NCI-H2227 (cell line): ENCODE results near the gene MRS2.
A peak's percentile ranks its signal among the peaks of the same experiment; 100 is the strongest.

Experiments
- DNase-seq: peaks from one replicate; lab custom pipeline; 2025; ENCODE audit not compliant: unreplicated experiment; lab: John Stamatoyannopoulos, UW

The MRS2 gene

DNA sequence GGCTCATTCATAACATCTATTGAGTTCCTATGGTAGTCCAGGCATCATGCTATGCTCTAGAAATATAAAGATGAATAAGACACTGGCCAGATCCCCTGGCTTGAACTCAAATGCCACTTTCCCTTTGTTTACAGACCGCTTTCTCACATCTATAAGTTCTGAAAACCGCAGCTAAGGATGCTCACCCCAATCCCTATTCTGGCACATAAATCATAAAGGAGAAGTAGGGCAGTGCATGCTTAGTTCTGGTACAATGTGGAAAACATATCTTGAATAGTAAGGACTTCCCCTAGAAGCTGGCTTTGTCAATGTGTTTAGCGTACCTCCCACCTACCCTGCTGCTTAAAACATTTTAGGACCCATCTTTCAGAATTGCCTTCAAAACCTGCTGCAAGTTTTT, 26.4 kb downstream of the MRS2 start:
- DNase-seq = no peak

DNA sequence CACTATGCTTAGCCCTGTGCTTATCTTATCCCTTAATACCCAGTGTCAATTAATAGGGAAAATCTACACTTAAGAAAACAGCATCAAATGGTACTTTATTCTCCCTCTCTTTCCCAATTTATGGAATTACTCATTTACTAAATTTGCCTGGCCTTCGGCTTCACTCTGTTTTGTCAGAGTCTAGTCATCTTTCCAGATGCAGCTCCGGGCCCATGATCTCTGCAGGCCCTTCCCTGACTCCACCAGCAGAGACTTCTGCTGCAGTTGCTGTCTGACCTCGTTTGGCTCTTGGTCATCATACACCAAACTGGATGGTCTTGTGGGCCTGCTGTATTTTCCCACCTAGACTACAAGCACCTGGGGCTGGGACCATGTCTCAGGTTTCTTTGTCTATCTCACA, 27.4 kb downstream of the MRS2 start:
- no peak for DNase-seq

- DNase-seq = peak; percentile 46
Measured at GRCh38 chr6:24431045-24431451, 28.3 kb downstream of the MRS2 start.

DNA sequence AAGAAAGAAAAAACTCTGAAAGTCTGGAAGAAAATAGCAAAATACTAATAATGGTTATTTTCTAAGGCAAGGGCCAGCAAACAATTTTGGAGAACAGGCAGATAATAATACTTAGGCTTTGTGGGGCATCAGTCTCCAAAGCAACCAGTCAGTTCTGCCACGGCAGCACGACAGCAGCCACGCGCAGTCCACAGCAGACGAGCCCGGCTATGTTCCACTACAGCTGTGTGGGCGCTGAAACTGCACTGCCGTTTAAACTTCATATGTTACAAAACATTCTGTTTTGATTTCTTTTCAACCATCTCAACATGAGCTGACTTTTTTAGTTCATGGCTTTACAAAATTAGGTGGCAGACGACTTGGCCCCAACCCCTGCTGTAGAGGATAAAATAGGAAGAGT, 29.9 kb downstream of the MRS2 start:
- no peak for DNase-seq

GRCh38 chr6:24436979-24437378, 34.2 kb downstream of the MRS2 start:
- no peak for DNase-seq

DNA sequence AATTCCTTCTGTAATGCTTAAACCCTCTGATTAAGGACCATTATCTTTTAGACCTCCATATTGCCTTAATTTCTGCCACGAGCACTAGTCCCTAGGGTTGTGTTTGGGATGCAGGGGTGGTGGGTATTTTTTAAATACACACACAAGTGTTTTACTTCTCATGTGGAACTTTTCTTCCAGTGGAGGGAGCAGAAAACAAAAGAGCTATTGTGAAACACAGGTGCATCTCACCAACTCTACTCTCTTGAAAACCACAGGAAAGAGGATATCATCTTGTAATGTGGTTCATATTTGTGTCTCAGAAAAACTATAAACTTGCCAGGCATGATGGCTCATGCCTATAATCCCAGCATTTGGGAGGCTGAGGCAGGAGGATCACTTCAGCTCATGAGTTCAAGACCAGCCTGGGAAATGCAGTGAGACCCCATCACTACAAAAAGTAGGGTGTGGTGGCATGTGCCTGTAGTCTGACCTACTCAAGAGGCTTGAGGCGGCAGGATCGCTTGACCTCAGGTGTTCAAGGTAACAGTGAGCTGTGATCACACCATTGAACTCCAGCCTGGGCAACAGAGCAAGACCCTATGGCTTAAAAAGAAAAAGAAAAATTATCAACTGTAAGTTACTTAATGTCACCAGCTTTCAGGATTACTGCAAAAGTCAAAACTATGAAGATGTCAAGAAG, 37.3 kb downstream of the MRS2 start:
- no peak for DNase-seq

- DNase-seq = no peak
Measured at GRCh38 chr6:24440897-24441598, 38.3 kb downstream of the MRS2 start.

- DNase-seq = no peak
Measured at GRCh38 chr6:24441599-24441904, 38.8 kb downstream of the MRS2 start.

DNA sequence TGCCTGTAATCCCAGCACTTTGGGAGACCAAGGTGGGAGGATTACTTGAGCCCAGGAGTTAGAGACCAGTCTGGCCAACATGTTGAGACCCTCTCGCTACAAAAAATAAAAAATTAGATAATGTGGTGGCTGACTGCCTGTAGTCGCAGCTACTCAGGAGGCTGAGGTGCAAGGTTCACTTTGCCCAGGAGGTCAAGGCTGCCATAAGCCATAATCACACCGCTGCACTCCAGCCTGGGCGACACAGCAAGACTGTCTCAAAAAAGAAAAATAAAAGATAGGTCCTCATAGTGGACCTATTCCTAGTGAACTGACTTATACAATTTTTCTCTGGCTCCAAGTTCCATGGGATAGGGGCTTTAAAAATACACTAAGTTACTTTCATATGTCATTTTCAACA, 41.9 kb downstream of the MRS2 start:
- no peak for DNase-seq

- no peak for DNase-seq
Measured at GRCh38 chr6:24445704-24446103, 43.0 kb downstream of the MRS2 start.

DNA sequence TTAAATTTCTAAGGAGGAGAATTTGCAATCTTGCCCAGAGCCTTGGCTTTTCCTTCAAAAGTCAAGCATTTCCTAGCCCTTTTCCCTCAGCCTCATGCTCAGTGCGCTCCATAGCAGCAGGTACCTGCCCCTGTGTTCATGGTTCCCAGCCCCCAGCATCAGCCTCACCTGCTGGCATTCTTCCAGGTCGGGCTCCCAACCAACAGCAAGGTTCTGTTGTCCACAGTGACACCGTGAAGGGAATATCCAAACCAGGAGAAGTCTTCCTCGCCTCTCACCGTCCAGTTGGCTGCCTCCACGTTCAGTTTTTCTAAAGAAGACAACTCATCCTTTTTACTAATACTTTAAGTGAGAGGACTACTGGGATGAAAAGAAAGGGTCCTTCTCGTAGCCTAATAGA, 43.9 kb downstream of the MRS2 start:
- DNase-seq = no peak

DNA sequence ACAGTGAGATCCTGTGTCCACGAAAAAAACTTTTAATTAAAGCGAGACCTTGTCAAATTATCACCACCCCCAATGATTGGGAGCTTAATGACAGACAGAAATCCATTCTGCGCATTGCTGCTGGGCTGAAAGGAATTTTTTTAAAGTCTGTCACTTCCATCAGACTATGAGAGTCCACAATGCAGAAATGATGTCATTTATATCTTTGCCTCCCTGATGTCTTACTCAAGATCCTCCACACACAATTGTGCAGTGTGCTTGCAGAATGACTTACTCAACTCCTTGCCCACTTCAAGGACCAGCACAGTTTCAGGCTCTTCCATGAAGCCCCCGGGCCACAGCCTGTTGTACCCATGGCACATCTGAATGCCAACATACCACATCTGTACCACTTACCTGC, 45.7 kb downstream of the MRS2 start:
- no peak for DNase-seq

DNA sequence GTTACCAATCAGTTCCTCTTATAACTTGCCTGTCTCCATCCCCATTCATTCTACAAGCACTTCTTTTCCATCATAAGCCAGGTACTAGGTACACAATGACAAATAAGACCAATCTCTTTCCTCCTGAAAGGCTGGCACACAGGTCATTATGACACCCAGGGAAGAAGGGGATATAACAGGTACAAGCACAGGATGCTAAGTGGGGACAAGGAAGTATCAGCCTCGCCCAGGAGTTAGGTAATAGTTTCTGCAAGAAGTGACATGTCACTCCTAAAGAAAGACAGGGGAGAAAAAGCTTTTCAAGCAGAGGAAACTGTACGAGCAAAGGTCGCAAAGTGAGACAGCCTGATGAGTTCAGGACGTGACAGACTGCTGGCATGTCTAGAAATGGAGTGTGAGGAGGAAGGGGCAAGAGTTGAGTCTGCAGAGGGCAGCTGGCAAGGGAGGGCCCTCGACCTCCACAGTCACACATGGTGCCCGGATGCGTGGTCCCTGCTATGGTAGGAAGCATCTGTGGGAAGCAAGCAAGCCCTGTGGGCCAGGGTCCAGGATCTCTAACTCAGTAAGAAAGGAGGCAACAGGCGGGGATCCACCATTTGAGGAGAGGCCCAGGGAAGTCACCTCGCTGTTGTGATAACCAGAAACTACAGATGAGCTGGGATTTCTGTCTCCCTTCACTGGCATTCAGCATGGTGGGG, 46.2 kb downstream of the MRS2 start:
- no peak for DNase-seq

GRCh38 chr6:24451581-24452388, 49.0 kb downstream of the MRS2 start:
- no peak for DNase-seq

DNA sequence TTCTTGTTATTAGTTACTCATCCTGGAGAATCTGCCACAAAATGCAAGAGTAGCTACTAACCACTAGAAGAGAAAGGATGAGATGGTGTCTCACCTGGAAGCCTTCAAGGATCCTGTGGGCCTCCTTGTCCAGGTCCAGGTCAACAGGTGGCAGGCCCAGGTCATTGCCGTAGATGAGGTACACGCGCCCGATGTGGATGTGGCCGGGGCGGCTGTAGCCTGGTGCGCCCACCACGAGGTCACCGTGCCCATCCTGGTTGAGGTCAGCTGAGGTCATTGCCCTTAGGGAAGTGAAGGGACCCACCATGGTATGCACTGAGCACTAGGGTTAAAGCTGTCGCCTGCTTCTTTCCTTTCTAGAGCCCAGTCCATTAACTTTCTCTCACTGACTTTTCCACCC, 51.2 kb downstream of the MRS2 start:
- DNase-seq = no peak

- no peak for DNase-seq
Measured at GRCh38 chr6:24454452-24454851, 51.7 kb downstream of the MRS2 start.

GRCh38 chr6:24455061-24455460, 52.3 kb downstream of the MRS2 start:
- no peak for DNase-seq

- no peak for DNase-seq
Measured at GRCh38 chr6:24458134-24458533, 55.4 kb downstream of the MRS2 start.

- no peak for DNase-seq
Measured at GRCh38 chr6:24458941-24459340, 56.2 kb downstream of the MRS2 start.

GRCh38 chr6:24460966-24461365, 58.2 kb downstream of the MRS2 start:
- no peak for DNase-seq

GRCh38 chr6:24464253-24465038, 61.7 kb downstream of the MRS2 start:
- no peak for DNase-seq
